GM21723 (cell line): ENCODE results near the gene CELSR1.
"Not testable (repeated sequence)": the region's sequence is repeated elsewhere in the genome, so short reads cannot be mapped to it uniquely, and the experiment has no call there.

Experiments
- ATAC-seq: cut with Tn5 transposase; IDR thresholded peaks from one replicate; pipeline ENCODE4 v1.9.1; 2021; ENCODE audit warnings: mild to moderate bottlenecking, moderate library complexity; ENCODE audit not compliant: unreplicated experiment

The CELSR1 gene

GRCh38 chr22:46516112-46516487 is 21.3 kb downstream of the CELSR1 start:
- ATAC-seq = not testable (repeated sequence)

- ATAC-seq = no peak
Measured at GRCh38 chr22:46515208-46516111, 22.0 kb downstream of the CELSR1 start.

GRCh38 chr22:46514592-46515207 is 22.7 kb downstream of the CELSR1 start:
- no peak for ATAC-seq

- ATAC-seq = no peak
Measured at GRCh38 chr22:46513908-46514550, 23.4 kb downstream of the CELSR1 start.

- no peak for ATAC-seq
Measured at GRCh38 chr22:46512683-46513082, 24.7 kb downstream of the CELSR1 start.

GRCh38 chr22:46512039-46512370 is 25.4 kb downstream of the CELSR1 start:
- no peak for ATAC-seq

GRCh38 chr22:46511151-46512038 is 26.0 kb downstream of the CELSR1 start:
- no peak for ATAC-seq

GRCh38 chr22:46509416-46510089 is 27.9 kb downstream of the CELSR1 start:
- no peak for ATAC-seq

GRCh38 chr22:46508491-46508999 is 28.9 kb downstream of the CELSR1 start:
- no peak for ATAC-seq

- no peak for ATAC-seq
Measured at GRCh38 chr22:46507451-46508425, 29.7 kb downstream of the CELSR1 start.

GRCh38 chr22:46504584-46504983 is 32.8 kb downstream of the CELSR1 start:
- no peak for ATAC-seq

- ATAC-seq = no peak
Measured at GRCh38 chr22:46502440-46503175, 34.8 kb downstream of the CELSR1 start.

- no peak for ATAC-seq
Measured at GRCh38 chr22:46501701-46502100, 35.7 kb downstream of the CELSR1 start.

GRCh38 chr22:46501265-46501664 is 36.2 kb downstream of the CELSR1 start:
- ATAC-seq = not testable (repeated sequence)

- no peak for ATAC-seq
Measured at GRCh38 chr22:46500201-46500600, 37.2 kb downstream of the CELSR1 start.

- ATAC-seq = no peak
Measured at GRCh38 chr22:46499805-46500189, 37.6 kb downstream of the CELSR1 start.

GRCh38 chr22:46491946-46492345 is 45.5 kb downstream of the CELSR1 start:
- ATAC-seq = no peak

GRCh38 chr22:46490538-46490937 is 46.9 kb downstream of the CELSR1 start:
- no peak for ATAC-seq
